DOHH2 (cell line): ENCODE results near the gene WDR35.

Experiments used
- H3F3A ChIP-seq: fragments of 200-600 bp; sonication (generic), shearing (Covaris generic); 2 replicates; pipeline ENCODE4 v1.6.0; 2016; ENCODE audit warnings: antibody characterized with exemption, mild to moderate bottlenecking; ENCODE audit not compliant: control insufficient read depth, insufficient read depth
- H3K27ac ChIP-seq: fragments of 200-600 bp; sonication (generic); 2 replicates; pipeline ENCODE4 v1.5.1; 2014; ENCODE audit warnings: low read depth, mild to moderate bottlenecking, low read length, moderate library complexity
- H3K27me3 ChIP-seq: fragments of 200-600 bp; sonication (generic); 2 replicates; pipeline ENCODE4 v1.6.1; 2014; ENCODE audit warnings: mild to moderate bottlenecking, low read length, mixed read lengths; ENCODE audit not compliant: control insufficient read depth
- H3K36me3 ChIP-seq: fragments of 200-600 bp; sonication (generic); 2 replicates; pipeline ENCODE4 v1.6.1; 2014; ENCODE audit warnings: mild to moderate bottlenecking, low read length, moderate library complexity, mixed read lengths; ENCODE audit not compliant: control insufficient read depth
- H3K4me1 ChIP-seq: fragments of 200-600 bp; sonication (generic); 2 replicates; pipeline ENCODE4 v1.6.1; 2014; ENCODE audit warnings: mild to moderate bottlenecking, low read length, mixed read lengths; ENCODE audit not compliant: control insufficient read depth
- H3K4me2 ChIP-seq: fragments of 200-600 bp; sonication (generic); 2 replicates; pipeline ENCODE4 v1.6.0; 2014; ENCODE audit warnings: mild to moderate bottlenecking, low read length, moderate library complexity
- H3K4me3 ChIP-seq: fragments of 200-600 bp; sonication (generic); 2 replicates; pipeline ENCODE4 v1.5.1; 2014; ENCODE audit warnings: mild to moderate bottlenecking, low read length, mixed read lengths
- H3K79me2 ChIP-seq: fragments of 200-600 bp; sonication (generic); 2 replicates; pipeline ENCODE4 v1.6.1; 2014; ENCODE audit warnings: mild to moderate bottlenecking, low read length, mixed read lengths; ENCODE audit not compliant: control insufficient read depth
- H3K9me2 ChIP-seq: fragments of 200-600 bp; sonication (generic); replicated peaks from 2 replicates; pipeline ENCODE4 v1.6.1; 2014; ENCODE audit warnings: mild to moderate bottlenecking, low read length, mixed read lengths; ENCODE audit not compliant: control insufficient read depth
- H3K9me3 ChIP-seq: fragments of 200-600 bp; sonication (generic); 2 replicates; pipeline ENCODE4 v1.6.1; 2014; ENCODE audit warnings: antibody characterized with exemption, low read length, mixed read lengths; ENCODE audit not compliant: control insufficient read depth, insufficient read depth
- H4K20me1 ChIP-seq: fragments of 200-600 bp; sonication (generic); 2 replicates; pipeline ENCODE4 v1.6.0; 2014; ENCODE audit warnings: low read depth, mild to moderate bottlenecking, antibody characterized with exemption, low read length, moderate library complexity; ENCODE audit not compliant: control insufficient read depth, insufficient read depth
- EZH2phosphoT487 ChIP-seq: fragments of 200-600 bp; sonication (generic); IDR thresholded peaks from 2 replicates; pipeline ENCODE4 v1.6.1; 2017; ENCODE audit warnings: borderline replicate concordance, mild to moderate bottlenecking, antibody characterized with exemption, low read length, moderate library complexity, mixed read lengths
- TF ChIP-seq, protein P1 (sequence below): fragments of 200-600 bp; sonication (generic); IDR thresholded peaks from one replicate; pipeline ENCODE4 v1.5.1; 2014; ENCODE audit warnings: antibody characterized with exemption, mild to moderate bottlenecking, low read depth, low read length; ENCODE audit not compliant: poor library complexity, severe bottlenecking

WDR35 gene

DNA sequence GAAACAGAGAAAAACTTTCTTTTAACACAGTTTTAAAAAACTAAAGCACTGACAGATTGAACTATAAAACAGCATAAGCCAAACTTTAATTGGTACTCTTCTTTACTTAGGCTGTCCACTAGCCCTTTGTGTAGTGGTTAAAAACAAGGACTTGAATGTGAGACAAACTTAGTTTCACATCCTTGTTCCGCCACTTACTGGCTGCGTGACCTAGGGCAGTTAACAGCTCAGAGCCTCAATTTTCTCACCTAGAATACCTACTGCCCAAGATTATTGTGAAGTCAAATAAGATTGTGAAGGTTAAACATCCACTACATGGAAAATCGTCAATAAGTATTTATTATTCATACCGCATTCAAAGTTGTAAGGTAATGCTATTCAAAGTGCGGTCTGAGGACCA lies 2.0 kb downstream of the WDR35 start:
- no peak for TF ChIP-seq EZH2phosphoT487
- TF ChIP-seq, protein P1, sequence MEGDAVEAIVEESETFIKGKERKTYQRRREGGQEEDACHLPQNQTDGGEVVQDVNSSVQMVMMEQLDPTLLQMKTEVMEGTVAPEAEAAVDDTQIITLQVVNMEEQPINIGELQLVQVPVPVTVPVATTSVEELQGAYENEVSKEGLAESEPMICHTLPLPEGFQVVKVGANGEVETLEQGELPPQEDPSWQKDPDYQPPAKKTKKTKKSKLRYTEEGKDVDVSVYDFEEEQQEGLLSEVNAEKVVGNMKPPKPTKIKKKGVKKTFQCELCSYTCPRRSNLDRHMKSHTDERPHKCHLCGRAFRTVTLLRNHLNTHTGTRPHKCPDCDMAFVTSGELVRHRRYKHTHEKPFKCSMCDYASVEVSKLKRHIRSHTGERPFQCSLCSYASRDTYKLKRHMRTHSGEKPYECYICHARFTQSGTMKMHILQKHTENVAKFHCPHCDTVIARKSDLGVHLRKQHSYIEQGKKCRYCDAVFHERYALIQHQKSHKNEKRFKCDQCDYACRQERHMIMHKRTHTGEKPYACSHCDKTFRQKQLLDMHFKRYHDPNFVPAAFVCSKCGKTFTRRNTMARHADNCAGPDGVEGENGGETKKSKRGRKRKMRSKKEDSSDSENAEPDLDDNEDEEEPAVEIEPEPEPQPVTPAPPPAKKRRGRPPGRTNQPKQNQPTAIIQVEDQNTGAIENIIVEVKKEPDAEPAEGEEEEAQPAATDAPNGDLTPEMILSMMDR = no peak
- H3K27me3 ChIP-seq = peaks cover 22% of the 10 kb centered on the region
- H3K79me2 ChIP-seq = no peaks in the 10 kb centered on the region
- no peaks in the 10 kb centered on the region for H3K9me2 ChIP-seq
- H3K4me3 ChIP-seq = no peak overlapping the region
- no peaks in the 10 kb centered on the region for H3K36me3 ChIP-seq
- H3K27ac ChIP-seq = no peak overlapping the region
- peaks cover 20% of the 10 kb centered on the region for H3K4me1 ChIP-seq
- H4K20me1 ChIP-seq = no peaks in the 10 kb centered on the region
- H3F3A ChIP-seq = no peaks in the 10 kb centered on the region
- H3K4me2 ChIP-seq = no peak overlapping the region
- H3K9me3 ChIP-seq = no peaks in the 10 kb centered on the region

DNA sequence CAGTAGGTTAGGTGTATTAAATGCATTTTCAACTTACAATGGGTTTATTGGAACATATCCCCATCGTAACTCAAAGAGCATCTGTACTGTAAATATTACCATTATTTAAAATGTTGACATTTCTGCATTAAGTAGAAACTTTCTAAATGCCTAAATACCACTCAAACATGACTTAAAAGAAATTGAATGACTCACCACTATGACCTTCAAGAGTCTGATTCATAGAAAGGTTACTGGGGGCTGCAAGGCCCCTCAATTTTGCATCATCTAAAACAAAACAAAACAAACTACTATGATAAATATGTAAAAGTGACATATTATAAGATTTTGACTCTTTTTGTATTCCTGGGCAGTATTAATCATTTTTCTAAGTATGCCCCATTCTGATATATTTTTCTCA lies 7.6 kb downstream of the WDR35 start:
- TF ChIP-seq, protein P1 = no peak
- no peak for TF ChIP-seq EZH2phosphoT487
- H3K79me2 ChIP-seq = no peaks in the 10 kb centered on the region
- H3K9me2 ChIP-seq = no peaks in the 10 kb centered on the region
- no peaks in the 10 kb centered on the region for H4K20me1 ChIP-seq
- H3K9me3 ChIP-seq = no peaks in the 10 kb centered on the region
- H3K36me3 ChIP-seq = no peaks in the 10 kb centered on the region
- H3K27me3 ChIP-seq = no peaks in the 10 kb centered on the region
- H3K27ac ChIP-seq = no peak overlapping the region
- H3K4me2 ChIP-seq = no peak overlapping the region
- no peaks in the 10 kb centered on the region for H3F3A ChIP-seq
- H3K4me1 ChIP-seq = no peaks in the 10 kb centered on the region
- H3K4me3 ChIP-seq = no peak overlapping the region

DNA sequence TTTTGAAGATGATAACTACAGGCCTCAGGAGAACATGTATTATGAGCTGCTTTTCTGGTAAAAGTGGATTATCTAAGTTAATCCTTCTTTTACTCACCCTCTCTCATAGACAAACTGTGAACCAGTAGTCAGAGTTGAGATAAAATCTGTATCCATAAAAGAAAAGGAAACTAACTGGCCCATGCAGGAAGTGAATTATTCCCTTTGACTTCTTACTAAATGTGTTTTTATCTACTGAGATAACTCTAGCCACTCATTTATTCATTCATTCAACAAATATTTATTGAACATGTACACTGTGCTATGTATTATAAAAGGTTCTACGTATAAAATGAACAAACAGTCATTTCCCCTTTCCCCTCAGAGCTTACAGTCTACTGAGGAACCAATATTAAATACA lies 10.0 kb downstream of the WDR35 start:
- no peak for TF ChIP-seq EZH2phosphoT487
- TF ChIP-seq, protein P1 = no peak
- H3K4me1 ChIP-seq = no peaks in the 10 kb centered on the region
- H3K36me3 ChIP-seq = no peaks in the 10 kb centered on the region
- H3K27ac ChIP-seq = no peak overlapping the region
- no peaks in the 10 kb centered on the region for H3K79me2 ChIP-seq
- H3K4me3 ChIP-seq = no peak overlapping the region
- no peaks in the 10 kb centered on the region for H3F3A ChIP-seq
- H3K4me2 ChIP-seq = no peak overlapping the region
- H3K27me3 ChIP-seq = no peaks in the 10 kb centered on the region
- H4K20me1 ChIP-seq = no peaks in the 10 kb centered on the region
- no peaks in the 10 kb centered on the region for H3K9me2 ChIP-seq
- H3K9me3 ChIP-seq = no peaks in the 10 kb centered on the region

DNA sequence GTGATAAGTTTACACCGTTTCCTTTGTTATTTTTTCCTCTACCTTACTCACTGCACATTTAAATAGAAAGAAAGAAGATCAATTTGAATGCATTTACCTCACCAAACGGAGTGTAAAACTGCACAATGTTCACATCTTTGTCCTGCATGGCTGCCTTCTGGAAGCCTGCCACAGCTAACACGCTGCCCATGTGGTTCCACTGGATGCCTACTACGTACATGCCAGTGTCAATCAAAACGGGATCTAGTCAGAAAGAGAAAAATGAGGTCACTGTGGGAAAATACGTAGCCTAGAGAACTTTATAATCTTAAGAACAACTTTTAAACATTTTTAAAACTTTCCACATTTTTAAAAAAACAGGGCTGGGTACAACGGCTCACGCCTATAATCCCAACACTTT lies 16.4 kb downstream of the WDR35 start:
- Histone ChIP-seq H3K79me2 (no peaks in the 10 kb centered on the region), H3K36me3 (no peaks in the 10 kb centered on the region), H3K27me3 (no peaks in the 10 kb centered on the region), H3K9me3 (no peaks in the 10 kb centered on the region), H3K4me2 (no peak overlapping the region), H3K4me3 (no peak overlapping the region), H3K9me2 (no peaks in the 10 kb centered on the region), H3F3A (no peaks in the 10 kb centered on the region), H3K27ac (no peak overlapping the region), H3K4me1 (no peaks in the 10 kb centered on the region), H4K20me1 (no peaks in the 10 kb centered on the region)
- TF ChIP-seq, protein P1 = no peak
- TF ChIP-seq EZH2phosphoT487 = no peak
